ENCODE data around the gene GUCA1A. TPM values are rescaled to one million over a fixed set of nuclear protein-coding genes. Genes with fewer than 3 reads are reported as not detected.

The GUCA1A gene
- total RNA-seq, 1 donor from 2014 or later, result not detected

DNA sequence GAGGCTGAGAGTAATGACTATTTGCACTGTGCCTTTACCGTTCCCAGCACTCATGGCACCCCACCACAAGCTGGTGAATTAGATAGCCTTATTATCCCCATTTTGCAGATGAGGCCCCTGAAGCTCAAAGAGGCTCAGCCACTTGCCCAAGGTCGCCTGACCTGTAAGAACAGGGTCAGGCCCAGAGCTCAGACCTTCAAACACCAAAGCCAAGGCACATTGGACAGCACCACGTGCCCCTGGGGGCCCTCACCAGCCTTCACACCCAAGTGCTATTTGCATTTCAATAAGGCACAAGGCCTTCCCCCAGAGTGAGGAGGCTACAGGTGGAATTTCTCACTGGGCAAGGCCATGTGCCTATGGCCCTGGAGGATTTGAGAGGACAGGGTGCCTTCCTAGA, 16.5 kb upstream of the GUCA1A start:
- Mint-ChIP-seq H3K27ac (ENCODE audit: unreplicated experiment) (no peak overlapping the region), H3K4me3 (ENCODE audit: unreplicated experiment) (no peak overlapping the region), H3K36me3 (ENCODE audit: unreplicated experiment) (no peaks in the 10 kb centered on the region), H3K9me3 (ENCODE audit: unreplicated experiment) (no peaks in the 10 kb centered on the region), H3K4me1 (ENCODE audit: unreplicated experiment) (peaks cover 9% of the 10 kb centered on the region), H3K27me3 (ENCODE audit: unreplicated experiment) (peaks cover 30% of the 10 kb centered on the region)
- no peak for TF ChIP-seq CTCF (IDR thresholded peaks at IDR 0.05)
- no peak for DNase-seq (ENCODE audit: extremely low spot score, unreplicated experiment)

DNA sequence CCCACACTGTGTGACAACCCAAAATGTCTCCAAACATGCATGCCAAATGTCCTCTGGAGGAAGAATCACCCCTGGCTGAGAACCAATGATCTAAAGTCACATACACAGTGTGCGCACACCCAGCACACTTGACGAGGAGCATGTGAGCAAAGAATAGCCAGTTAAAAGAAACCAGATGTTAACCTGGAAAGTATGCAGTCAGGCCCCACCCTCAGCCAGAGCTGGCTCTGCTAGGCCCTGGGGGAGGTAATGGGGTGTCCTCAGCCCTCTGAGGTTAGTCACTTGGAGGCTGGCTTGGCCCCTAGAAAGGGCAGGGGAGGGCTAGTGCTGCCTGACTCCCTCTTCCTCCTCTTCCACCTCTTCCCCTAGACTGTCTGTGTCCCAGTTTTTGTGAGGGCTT, 15.2 kb upstream of the GUCA1A start:
- Mint-ChIP-seq H3K27me3 (ENCODE audit: unreplicated experiment) (peaks cover 29% of the 10 kb centered on the region), H3K4me3 (ENCODE audit: unreplicated experiment) (no peak overlapping the region), H3K4me1 (ENCODE audit: unreplicated experiment) (peaks cover 9% of the 10 kb centered on the region), H3K9me3 (ENCODE audit: unreplicated experiment) (no peaks in the 10 kb centered on the region), H3K27ac (ENCODE audit: unreplicated experiment) (no peak overlapping the region), H3K36me3 (ENCODE audit: unreplicated experiment) (no peaks in the 10 kb centered on the region)
- no peak for DNase-seq (ENCODE audit: extremely low spot score, unreplicated experiment)
- no peak for TF ChIP-seq CTCF (IDR thresholded peaks at IDR 0.05)

- H3K9me3 Mint-ChIP-seq (ENCODE audit: unreplicated experiment), result no peaks in the 10 kb centered on the region
Observed at GRCh38 chr6:42158631-42159030, 14.5 kb upstream of the GUCA1A start.

GRCh38 chr6:42159431-42160024, 13.6 kb upstream of the GUCA1A start:
- Mint-ChIP-seq H3K4me1 (ENCODE audit: unreplicated experiment) (peaks cover 13% of the 10 kb centered on the region), H3K36me3 (ENCODE audit: unreplicated experiment) (no peaks in the 10 kb centered on the region), H3K9me3 (ENCODE audit: unreplicated experiment) (no peaks in the 10 kb centered on the region), H3K27me3 (ENCODE audit: unreplicated experiment) (peaks cover 18% of the 10 kb centered on the region), H3K4me3 (ENCODE audit: unreplicated experiment) (no peak overlapping the region), H3K27ac (ENCODE audit: unreplicated experiment) (no peak overlapping the region)
- TF ChIP-seq CTCF (IDR thresholded peaks at IDR 0.05), result no peak
- DNase-seq (ENCODE audit: extremely low spot score, unreplicated experiment), result no peak

More at GRCh38 chr6:42158631-42159030, 14.5 kb upstream of the GUCA1A start:
- no peak for TF ChIP-seq CTCF (IDR thresholded peaks at IDR 0.05)
- no peak overlapping the region for H3K4me3 Mint-ChIP-seq (ENCODE audit: unreplicated experiment)
- H3K36me3 Mint-ChIP-seq (ENCODE audit: unreplicated experiment), result no peaks in the 10 kb centered on the region
- H3K27me3 Mint-ChIP-seq (ENCODE audit: unreplicated experiment), result peaks cover 25% of the 10 kb centered on the region
- H3K27ac Mint-ChIP-seq (ENCODE audit: unreplicated experiment), result no peak overlapping the region
- no peak for DNase-seq (ENCODE audit: extremely low spot score, unreplicated experiment)
- peaks cover 9% of the 10 kb centered on the region for H3K4me1 Mint-ChIP-seq (ENCODE audit: unreplicated experiment)

- no peak overlapping the region for H3K4me3 Mint-ChIP-seq (ENCODE audit: unreplicated experiment)
- no peaks in the 10 kb centered on the region for H3K36me3 Mint-ChIP-seq (ENCODE audit: unreplicated experiment)
- H3K27ac Mint-ChIP-seq (ENCODE audit: unreplicated experiment), result no peak overlapping the region
- peaks cover 17% of the 10 kb centered on the region for H3K27me3 Mint-ChIP-seq (ENCODE audit: unreplicated experiment)
- DNase-seq (ENCODE audit: extremely low spot score, unreplicated experiment), result no peak
- H3K4me1 Mint-ChIP-seq (ENCODE audit: unreplicated experiment), result peaks cover 19% of the 10 kb centered on the region
- no peak for TF ChIP-seq CTCF (IDR thresholded peaks at IDR 0.05)
- H3K9me3 Mint-ChIP-seq (ENCODE audit: unreplicated experiment), result no peaks in the 10 kb centered on the region
Observed at GRCh38 chr6:42162384-42162783, 10.8 kb upstream of the GUCA1A start.

Measured in osteocyte (in vitro differentiated cells).